Jurkat, Clone E6-1 (cell line): ENCODE data around the gene GPN2.
"Not testable (repeated sequence)": the region's sequence is repeated elsewhere in the genome, so short reads cannot be mapped to it uniquely, and the experiment has no call there.

Source experiments
- DNase-seq: peaks from one replicate; pipeline ENCODE4 v3.0.0-alpha.2; 2011; ENCODE audit warnings: low read depth, low spot score
- H3K4me3 ChIP-seq: 2 replicates; pipeline ENCODE4 v1.5.1; 2011; ENCODE audit warnings: mild to moderate bottlenecking, low read length, control low read depth, moderate library complexity

The GPN2 gene

DNA sequence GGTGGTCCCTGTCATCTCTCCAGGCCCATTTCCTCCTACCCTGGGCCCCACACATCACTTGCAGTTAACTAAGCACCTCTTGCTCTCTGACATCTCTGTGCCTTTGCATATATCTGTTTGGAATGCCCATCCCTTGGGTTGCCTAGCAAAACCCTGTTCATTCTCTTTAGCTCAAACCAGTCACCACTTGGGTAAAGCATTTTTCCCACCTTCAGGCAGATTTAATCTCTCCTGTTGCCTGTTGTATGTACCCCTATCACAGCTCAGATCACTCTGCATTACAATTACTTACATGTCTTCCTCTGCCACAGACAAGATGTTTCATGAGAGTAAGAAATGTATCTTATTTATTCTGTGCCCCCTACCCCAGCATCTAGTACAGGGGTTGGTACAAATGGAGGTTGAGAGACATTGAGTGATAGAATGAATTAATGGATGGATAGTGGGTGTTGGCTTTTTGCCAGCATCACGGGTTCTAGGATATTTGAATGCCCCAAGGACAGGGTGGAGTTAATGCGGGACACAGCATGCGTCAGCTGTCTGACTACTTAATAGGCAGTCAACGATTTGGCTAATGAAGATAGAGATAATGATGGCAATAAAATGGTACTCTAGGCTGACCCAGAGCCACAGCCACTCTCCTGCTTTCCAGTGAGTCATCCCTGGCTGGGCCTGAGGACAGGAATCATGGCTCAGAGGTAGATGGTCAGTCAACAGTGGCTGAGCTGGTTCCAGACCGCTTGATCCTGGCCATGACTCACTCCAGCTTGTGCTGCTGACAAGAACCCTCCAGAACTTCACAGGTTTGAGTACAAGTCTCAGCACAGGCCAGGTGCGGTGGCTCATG, 17.2 kb upstream of the GPN2 start:
- DNase-seq, result no peak
- H3K4me3 ChIP-seq, result no peak overlapping the region

DNA sequence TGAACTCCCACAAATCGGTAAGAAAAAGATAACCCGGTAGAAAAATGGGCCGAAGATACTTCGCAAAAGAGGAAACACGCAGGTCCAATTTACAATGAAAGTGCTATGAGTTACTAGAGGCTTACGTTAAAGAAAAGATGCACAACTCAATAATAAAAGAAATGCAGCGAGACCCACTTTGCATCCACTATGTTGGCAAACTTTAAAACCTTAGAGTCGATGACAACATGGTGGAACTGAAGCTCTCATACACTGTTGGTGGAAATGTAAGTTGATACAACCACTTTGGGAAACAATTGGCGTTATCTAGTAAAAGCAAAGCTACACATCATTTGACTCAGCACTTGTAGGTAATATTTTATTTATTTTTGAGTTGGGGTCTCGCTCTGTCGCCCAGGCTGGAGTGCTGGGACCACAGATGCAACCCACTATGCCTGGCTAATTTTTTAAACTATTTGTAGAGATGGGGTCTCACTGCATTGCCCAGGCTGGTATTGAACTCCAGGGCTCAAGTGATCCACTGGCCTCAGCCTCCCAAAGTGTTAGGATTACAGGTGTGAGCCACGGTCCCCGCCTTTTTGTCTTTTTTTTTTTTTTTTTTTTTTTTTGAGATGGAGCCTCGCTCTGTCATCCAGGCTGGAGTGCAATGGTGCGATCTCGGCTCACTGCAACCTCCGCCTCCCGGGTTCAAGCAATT, 10.9 kb upstream of the GPN2 start:
- no peak for DNase-seq
- H3K4me3 ChIP-seq, result peak overlapping the region; percentile 88

DNA sequence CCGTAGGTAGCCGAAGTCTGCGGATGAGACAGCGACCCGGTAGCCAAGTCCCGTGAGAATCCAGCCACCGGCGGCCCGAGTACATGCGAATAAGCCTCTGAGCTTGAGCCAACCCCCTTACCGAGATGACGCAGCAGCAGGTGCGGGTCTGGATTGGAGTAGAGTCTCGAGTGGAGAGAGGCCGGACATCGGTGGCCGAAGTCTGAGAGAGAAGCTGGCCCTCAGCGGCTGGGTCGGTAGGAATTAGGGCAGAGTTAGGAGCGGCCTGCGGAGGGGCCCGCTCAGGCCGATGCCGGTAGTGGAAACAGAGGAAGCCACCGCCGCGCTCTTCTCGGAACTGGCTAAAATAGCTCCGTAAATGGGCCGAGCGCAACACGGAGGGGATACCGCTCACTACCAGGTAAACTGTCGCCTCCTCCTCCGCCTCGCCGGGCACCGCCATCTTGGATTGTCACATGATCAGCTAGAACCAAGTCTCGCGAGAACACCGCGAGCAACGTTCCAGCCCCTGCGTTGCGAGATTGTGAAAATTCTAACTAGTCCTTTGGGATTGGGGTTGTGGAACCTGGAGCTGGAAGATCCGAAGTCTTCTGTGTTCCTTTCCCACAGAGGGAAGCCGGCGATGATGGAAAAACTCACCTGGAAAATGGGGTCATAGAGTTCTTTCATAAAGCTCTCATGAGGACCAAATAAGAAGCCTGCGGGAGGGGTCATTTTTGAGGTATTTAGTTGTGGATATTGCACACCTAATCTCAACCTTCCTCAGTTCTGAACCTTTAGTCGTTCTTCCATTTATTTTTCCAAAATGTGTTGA, 10.1 kb upstream of the GPN2 start, which contains the start of gene GPATCH3:
TSS of gene GPATCH3 (minus strand) at position 467 of the 814 bp plus-strand sequence. CDS start at position 442, 25 bp downstream.
- peak; percentile 84 for DNase-seq
- peak within 1 kb of the TSS; percentile 88 for H3K4me3 ChIP-seq

DNA sequence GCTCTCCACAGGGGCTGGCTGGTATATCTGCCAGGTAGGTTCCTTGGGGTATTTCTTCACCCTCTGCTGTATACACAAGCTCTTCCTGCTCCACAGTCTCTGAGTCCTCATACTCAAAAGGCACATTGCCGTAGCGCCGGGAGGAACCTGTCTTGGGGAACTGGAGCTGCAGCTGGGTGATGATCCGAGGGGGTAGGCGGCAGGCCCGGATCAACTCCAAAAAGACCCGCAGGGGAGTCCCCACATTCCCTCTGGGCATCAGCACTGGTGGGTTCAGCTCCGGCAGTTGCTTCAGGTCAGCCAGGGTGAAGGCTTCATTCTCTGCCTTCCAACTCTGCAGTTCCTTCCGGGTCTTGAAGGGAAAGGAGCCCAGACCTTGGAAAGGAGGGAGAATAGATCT, 7.3 kb upstream of the GPN2 start:
- H3K4me3 ChIP-seq, result no peak overlapping the region
- no peak for DNase-seq

DNA sequence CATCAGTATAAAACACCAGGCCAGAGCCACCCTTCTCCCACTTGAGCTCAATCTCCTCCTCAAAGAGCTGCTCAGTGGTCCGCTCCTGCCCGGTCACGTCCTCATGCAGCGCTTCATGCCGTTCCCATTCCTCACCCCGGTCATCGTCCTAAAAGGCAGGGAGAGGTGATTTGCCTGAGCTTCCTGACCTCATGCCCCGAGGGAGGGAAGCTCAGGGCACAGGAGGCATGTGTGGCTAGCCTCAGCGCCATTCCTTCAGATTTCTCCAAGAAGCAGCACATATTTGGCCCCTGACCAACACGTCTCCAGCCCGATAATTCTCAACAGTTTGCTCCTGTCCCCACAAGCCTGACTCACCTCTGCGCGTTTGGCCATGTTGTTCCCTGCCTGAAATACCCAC, 4.2 kb upstream of the GPN2 start:
- no peak overlapping the region for H3K4me3 ChIP-seq
- no peak for DNase-seq

DNA sequence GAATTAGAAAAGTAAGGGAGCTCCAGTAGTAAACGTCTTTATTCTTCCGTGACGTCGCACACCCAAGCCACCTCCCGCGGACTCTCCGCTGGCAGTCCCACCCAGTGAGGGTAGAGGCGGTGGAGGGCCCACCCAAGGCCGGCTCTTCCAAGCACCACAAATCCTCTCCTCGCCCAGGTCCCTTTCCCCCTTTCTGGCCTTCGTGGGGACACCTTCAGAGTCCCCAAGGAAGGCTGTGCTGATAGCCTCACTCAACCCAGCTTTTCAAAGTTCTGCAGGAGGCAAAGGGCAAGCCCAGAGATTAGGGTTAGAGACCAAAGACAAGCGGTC, 349 bp upstream of the GPN2 start:
- no peak for DNase-seq
- H3K4me3 ChIP-seq, result peak overlapping the region; percentile 87

DNA sequence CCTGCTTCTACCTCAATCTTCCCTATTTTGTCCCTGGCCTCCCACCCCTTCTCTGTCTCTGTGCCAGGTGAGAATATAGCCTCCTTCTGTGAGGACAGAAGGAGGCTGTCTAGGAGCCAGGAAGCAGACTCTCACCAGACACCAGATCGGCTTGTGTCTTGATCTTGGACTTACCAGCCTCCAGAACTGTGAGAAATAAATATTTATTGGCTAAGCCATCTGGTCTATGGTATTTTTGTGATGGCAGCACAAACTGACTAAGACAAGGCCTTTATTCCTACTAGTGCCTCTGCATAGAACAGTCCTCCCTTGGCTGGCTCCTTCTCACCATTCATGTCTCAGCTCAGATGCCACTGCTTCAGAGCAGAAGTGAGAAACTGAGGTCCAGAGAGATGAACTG, 1.9 kb downstream of the GPN2 start:
- no peak for DNase-seq
- no peak overlapping the region for H3K4me3 ChIP-seq

DNA sequence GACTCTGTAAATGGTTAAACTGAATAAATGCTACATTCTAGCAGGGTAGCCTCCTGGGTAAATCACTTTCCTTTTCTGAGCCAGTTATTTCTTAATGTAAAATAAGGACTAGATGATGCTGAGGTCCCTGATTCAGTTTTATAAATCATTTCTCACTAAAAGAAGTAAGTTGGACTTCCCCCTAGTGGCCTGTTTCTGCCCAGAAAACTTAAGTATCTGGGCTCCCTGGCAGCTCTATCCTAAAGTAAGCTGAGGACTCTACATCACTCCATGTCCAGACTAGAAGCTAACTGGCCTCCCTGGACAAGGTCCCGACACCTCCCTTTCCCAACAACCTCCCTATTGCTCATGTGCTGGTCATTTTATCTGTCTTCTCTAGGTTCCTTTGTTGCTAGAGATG, 3.0 kb downstream of the GPN2 start:
- DNase-seq, result no peak
- no peak overlapping the region for H3K4me3 ChIP-seq

DNA sequence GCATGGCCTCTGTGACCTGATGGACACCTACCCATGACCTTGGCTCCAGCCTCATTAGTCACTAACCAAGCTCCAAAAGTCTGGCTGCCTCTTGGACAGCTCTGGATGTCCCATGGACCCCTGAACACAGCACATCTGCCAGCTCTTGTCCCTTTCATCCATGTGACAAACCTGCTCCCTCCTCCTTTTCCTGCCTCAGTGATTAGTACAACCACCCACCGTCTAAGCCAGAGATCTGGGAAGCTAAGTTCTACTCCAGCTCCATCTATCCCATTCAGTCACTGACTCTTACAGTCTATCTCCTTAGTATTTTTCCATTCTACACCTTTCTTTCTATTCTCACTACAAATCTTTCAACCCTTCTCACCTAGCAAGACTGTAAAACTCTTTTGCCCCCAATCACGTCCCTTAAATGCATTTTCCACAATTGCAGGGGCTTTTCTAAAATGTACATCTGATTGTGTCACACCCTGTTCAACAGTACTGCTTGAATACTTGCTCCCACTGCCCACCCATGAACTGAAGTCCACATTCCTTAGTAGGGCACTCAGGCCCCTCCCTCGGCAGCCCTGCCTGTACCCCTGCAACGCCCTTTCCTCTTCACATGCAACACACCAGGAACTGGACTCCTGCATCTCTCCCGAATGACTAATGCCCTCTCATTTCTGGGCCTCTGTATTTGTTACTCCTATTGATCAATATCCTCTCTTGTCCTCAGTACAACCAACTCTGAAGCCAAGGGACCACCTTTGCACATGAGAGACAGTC, 7.2 kb downstream of the GPN2 start:
- H3K4me3 ChIP-seq, result no peak overlapping the region
- DNase-seq, result no peak

DNA sequence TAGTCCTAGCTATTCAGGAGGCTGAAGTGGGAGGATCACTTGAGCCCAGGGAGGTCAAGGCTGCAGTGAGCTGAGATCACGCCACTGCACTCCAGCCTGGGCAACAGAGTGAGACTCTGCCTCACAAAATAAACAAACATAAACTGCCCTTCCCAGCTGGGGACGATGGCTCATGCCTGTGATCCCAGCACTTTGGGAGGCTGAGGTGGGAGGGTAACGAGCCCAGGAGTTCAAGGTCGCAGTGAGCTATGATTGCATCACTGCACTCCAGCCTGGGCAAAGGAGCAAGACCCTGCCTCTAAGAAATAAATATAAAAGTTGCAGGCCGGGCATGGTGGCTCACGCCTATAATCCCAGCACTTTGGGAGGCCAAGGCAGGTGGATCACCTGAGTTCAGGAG, 8.5 kb downstream of the GPN2 start:
- not testable (repeated sequence) for DNase-seq, H3K4me3 ChIP-seq

DNA sequence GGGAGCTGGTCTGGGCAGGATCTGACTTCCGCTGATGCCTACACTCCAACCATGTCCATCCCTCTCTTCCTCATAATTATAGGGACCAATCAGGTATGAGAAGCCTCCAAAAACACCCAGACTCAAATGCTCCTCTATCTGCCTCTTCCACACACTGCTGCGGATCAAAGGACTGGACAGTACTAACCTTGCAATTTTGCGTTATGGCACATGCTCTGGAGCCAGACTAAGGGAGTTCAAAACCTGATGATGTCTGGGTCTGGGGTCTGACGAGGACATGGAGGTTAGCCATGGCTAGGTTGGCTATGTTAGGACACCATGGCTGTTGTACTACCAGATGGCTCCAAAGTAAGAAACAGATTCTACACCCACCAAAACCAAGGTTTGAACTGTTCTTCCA, 10.3 kb downstream of the GPN2 start:
- no peak for DNase-seq
- no peak overlapping the region for H3K4me3 ChIP-seq

DNA sequence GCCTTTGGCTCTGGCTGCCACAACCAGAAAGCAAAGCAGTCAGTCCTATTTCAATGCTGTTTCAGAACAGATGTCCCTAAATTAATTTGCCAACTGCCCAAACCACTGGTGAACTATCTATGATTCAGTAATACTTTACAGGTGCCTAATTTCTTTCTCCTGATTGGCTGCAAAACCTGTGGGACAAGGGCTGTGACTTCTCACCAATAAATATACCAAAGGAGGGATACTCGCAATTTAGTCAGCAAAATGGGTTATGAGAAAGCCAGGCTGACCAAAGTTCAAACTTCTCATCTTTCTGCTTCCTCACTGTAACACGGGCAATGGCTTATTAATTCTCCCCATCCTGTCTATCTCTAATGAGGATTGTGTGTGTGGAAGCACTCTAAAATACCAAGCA, 12.8 kb downstream of the GPN2 start:
- H3K4me3 ChIP-seq, result no peak overlapping the region
- DNase-seq, result no peak

DNA sequence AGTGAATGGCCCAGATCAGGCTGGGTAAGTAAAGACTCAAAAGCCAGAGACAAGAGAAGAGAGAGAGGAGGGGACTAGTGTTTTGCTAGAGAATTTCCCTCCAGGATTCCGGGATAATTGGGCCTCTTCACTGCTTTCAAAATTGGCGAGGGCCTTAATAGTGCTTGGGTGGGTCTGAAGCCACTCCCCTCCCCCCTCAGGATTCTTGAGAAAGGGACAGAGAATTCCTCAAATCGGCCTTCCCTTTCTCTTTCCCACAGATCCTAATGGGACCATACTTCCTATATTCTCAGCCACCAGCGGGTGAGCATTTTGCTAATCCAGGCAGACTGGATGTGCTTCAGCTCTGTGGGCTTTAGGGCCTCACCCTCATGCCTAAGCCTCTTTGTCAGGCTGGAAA, 15.2 kb downstream of the GPN2 start:
- DNase-seq, result no peak
- H3K4me3 ChIP-seq, result no peak overlapping the region

DNA sequence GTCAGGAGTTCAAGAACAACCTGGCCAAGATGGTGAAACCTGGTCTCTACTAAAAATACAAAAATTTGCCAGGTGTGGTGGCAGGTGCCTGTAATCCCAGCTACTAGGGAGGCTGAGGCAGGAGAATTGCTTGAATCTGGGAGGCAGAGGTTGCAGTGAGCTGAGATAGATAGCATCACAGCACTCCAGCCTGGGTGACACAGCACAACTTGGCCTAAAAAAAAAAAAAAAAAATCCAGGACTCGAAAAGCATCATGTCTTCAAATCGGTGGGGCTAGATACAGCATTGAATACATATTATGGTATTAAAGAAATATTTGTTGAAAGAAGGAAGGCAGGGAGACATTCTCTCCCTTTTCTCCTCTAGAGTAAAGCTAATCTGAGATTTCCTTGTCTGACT, 17.0 kb downstream of the GPN2 start:
- not testable (repeated sequence) for H3K4me3 ChIP-seq, DNase-seq

DNA sequence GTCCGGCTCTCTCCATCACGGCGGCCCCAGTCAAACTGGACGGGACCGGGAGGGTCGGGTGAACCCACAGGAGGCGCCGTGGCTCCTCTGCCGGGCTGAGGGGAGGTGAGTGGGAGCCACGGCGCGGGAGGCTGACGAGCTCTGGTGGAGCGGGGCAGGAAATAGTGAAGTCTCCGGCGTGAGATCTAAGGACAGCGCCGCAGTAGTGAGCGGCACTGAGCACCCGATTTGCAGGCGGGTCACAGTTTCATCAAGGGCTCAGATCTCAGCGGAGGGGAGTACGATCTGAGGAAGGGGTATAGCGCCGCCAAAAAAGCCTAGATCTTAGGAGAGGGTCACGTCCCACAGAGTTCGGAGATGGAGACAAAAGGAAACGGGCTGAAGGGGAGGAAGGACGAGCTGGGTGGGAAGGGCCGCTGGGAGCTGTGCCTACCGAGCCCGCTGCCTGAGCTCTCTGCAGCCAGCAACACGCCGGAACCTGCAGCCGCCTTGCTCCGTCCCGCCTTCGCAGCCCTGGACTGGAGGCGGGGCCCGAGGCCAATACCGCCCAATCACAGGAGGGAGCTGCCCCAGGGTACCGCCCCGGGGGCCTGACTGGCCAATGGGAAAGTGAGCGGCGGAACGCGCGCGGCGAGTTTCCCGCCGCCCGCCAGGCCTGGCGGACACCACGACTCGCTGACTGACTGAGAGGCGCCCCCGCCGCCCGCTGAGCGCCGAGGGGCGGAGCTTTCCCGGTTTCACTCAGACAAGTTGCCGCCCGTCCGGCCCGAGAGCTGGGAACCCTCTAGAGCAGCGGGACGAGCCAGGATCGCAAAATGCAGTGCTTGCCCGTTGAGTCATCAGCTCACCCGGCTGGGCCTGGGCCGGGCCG, 25.2 kb downstream of the GPN2 start:
- peak overlapping the region; percentile 93 for H3K4me3 ChIP-seq
- peak; percentile 95 for DNase-seq

DNA sequence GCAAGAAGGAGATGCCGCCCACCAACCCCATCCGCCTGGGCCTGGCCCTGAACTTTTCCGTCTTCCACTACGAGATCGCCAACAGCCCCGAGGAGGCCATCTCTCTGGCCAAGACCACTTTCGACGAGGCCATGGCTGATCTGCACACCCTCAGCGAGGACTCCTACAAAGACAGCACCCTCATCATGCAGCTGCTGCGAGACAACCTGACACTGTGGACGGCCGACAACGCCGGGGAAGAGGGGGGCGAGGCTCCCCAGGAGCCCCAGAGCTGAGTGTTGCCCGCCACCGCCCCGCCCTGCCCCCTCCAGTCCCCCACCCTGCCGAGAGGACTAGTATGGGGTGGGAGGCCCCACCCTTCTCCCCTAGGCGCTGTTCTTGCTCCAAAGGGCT, 26.4 kb downstream of the GPN2 start:
- peak overlapping the region; percentile 93 for H3K4me3 ChIP-seq
- no peak for DNase-seq

DNA sequence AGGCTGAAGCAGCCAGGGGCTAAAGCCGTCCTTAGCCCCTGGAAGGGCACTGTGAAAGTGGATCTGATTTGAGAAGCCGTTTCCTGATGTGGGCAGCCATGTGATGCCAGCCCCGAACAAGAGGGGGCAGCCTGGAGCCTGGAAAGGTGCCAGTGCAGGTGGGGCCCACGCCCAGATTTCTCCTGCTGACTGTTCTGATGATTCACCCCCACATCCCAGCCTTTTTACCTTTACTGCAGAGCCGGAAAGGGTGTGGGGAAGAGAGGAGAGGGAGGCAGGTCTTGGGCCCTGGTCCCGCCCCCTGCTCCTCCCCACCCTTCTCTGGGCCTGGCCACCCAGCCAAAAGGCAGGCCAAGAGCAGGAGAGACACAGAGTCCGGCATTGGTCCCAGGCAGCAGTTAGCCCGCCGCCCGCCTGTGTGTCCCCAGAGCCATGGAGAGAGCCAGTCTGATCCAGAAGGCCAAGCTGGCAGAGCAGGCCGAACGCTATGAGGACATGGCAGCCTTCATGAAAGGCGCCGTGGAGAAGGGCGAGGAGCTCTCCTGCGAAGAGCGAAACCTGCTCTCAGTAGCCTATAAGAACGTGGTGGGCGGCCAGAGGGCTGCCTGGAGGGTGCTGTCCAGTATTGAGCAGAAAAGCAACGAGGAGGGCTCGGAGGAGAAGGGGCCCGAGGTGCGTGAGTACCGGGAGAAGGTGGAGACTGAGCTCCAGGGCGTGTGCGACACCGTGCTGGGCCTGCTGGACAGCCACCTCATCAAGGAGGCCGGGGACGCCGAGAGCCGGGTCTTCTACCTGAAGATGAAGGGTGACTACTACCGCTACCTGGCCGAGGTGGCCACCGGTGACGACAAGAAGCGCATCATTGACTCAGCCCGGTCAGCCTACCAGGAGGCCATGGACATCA, 27.1 kb downstream of the GPN2 start, which contains the start of gene SFN:
TSS of gene SFN (plus strand) at position 369 of the 904 bp plus-strand sequence. CDS start at position 433, 64 bp downstream.
- H3K4me3 ChIP-seq, result peak within 1 kb of the TSS; percentile 93
- DNase-seq, result peak; percentile 49
